CD14-positive monocyte (primary cell): ENCODE data around the gene SELENBP1. TPM values are rescaled to one million over a fixed set of nuclear protein-coding genes. Genes with fewer than 3 reads are reported as not detected.
A peak's percentile ranks its signal among the peaks of the same experiment; 100 is the strongest.

Experiments
- DNase-seq, 3 donors: peaks; one replicate each; pipeline ENCODE4 v3.0.0-alpha.2; 2011 to 2022
- H2AFZ ChIP-seq: 2 replicates; pipeline ENCODE4 v1.6.0; 2012; ENCODE audit warnings: mild to moderate bottlenecking, low read depth, low read length, inconsistent platforms; ENCODE audit not compliant: insufficient read depth, poor library complexity, severe bottlenecking
- H3K27ac ChIP-seq, 2 donors: 1 replicate in 1 of 2; 2 replicates in 1 of 2; pipeline ENCODE4 v1.5.1; 2012 to 2013; ENCODE audit warnings: low read length in 2 of 2, control low read depth in 1 of 2, inconsistent platforms in 1 of 2, low read depth in 1 of 2, mild to moderate bottlenecking in 1 of 2
- H3K27me3 ChIP-seq, 2 donors: one replicate each; pipeline versions ENCODE4 v1.6.0 to v1.6.1; 2011 to 2013; ENCODE audit warnings: low read length in 2 of 2; ENCODE audit not compliant: control insufficient read depth in 2 of 2, insufficient read depth in 2 of 2
- H3K36me3 ChIP-seq, 2 donors: replicated peaks in 1 of 2; 1 replicate in 1 of 2; 2 replicates in 1 of 2; pipeline versions ENCODE4 v1.5.1 to v1.6.1; 2012 to 2013; ENCODE audit warnings: low read length in 2 of 2, control low read depth in 1 of 2, inconsistent platforms in 1 of 2, mild to moderate bottlenecking in 1 of 2; ENCODE audit not compliant: insufficient read depth in 2 of 2, control insufficient read depth in 1 of 2
- H3K4me1 ChIP-seq, 2 donors: 1 replicate in 1 of 2; 2 replicates in 1 of 2; pipeline versions ENCODE4 v1.5.1 to v1.6.1; 2012 to 2013; ENCODE audit warnings: low read length in 2 of 2, control low read depth in 1 of 2, inconsistent platforms in 1 of 2, mild to moderate bottlenecking in 1 of 2, moderate library complexity in 1 of 2; ENCODE audit not compliant: insufficient read depth in 2 of 2, control insufficient read depth in 1 of 2
- H3K4me2 ChIP-seq: replicated peaks from 2 replicates; pipeline ENCODE3; 2012; ENCODE audit warnings: low read length, moderate library complexity, mild to moderate bottlenecking; ENCODE audit not compliant: poor library complexity, severe bottlenecking; ENCODE audit errors: extremely low read depth
- H3K4me3 ChIP-seq, 3 experiments: fragments of 200-600 bp in 1 of 3; sonication (generic) in 1 of 3; replicated peaks in 1 of 3; 1 replicate in 2 of 3; 2 replicates in 1 of 3; pipeline ENCODE4 v1.5.1; 2011 to 2013; ENCODE audit warnings: low read length in 3 of 3, mild to moderate bottlenecking in 3 of 3, control low read depth in 2 of 3, low read depth in 2 of 3, inconsistent platforms in 1 of 3, moderate library complexity in 1 of 3
- H3K79me2 ChIP-seq: 2 replicates; pipeline ENCODE4 v1.6.0; 2012; ENCODE audit warnings: mild to moderate bottlenecking, control low read depth, inconsistent platforms, low read length, moderate library complexity; ENCODE audit not compliant: insufficient read depth
- H3K9ac ChIP-seq: 2 replicates; pipeline ENCODE4 v1.6.0; 2017; ENCODE audit warnings: low read length, mild to moderate bottlenecking; ENCODE audit not compliant: insufficient read depth, poor library complexity, severe bottlenecking
- H3K9me3 ChIP-seq, 2 donors: replicated peaks in 1 of 2; 1 replicate in 1 of 2; 2 replicates in 1 of 2; pipeline versions ENCODE4 v1.5.1 to v1.6.1; 2012 to 2013; ENCODE audit warnings: low read length in 2 of 2, control low read depth in 1 of 2; ENCODE audit not compliant: control insufficient read depth in 1 of 2, insufficient read depth in 1 of 2
- H4K20me1 ChIP-seq: 2 replicates; pipeline ENCODE4 v1.6.0; 2012; ENCODE audit warnings: mild to moderate bottlenecking, low read length, control low read depth, moderate library complexity; ENCODE audit not compliant: insufficient read depth
- H3K27ac Mint-ChIP-seq, 7 donors: one replicate each; pipeline ENCODE4 v1.8.0; 2020; ENCODE audit warnings: mild to moderate bottlenecking in 7 of 7, mixed read lengths in 7 of 7, moderate library complexity in 6 of 7, inconsistent platforms in 2 of 7
- H3K27me3 Mint-ChIP-seq, 3 donors: one replicate each; pipeline ENCODE4 v1.8.0; 2021 to 2022; ENCODE audit warnings: low read depth in 3 of 3, mild to moderate bottlenecking in 3 of 3, mixed read lengths in 3 of 3, moderate library complexity in 3 of 3, inconsistent platforms in 1 of 3
- H3K36me3 Mint-ChIP-seq, 2 donors: one replicate each; pipeline ENCODE4 v1.8.0; 2020; ENCODE audit warnings: mixed read lengths in 2 of 2, inconsistent platforms in 1 of 2, mild to moderate bottlenecking in 1 of 2
- H3K4me1 Mint-ChIP-seq: one replicate; pipeline ENCODE4 v1.8.0; 2020; ENCODE audit warnings: mild to moderate bottlenecking, mixed read lengths
- H3K4me3 Mint-ChIP-seq, 2 donors: one replicate each; pipeline ENCODE4 v1.8.0; 2020; ENCODE audit warnings: mild to moderate bottlenecking in 2 of 2, mixed read lengths in 2 of 2, moderate library complexity in 1 of 2
- H3K9me3 Mint-ChIP-seq, 7 donors: one replicate each; pipeline ENCODE4 v1.8.0; 2020 to 2022; ENCODE audit warnings: mixed read lengths in 7 of 7, mild to moderate bottlenecking in 6 of 7, moderate library complexity in 6 of 7, inconsistent platforms in 2 of 7
- WGBS: methylation state at CpG from one replicate; pipeline ENCODE4 v1.1.5; 2013; ENCODE audit warnings: missing lambda C conversion rate; ENCODE audit not compliant: insufficient coverage; 5-methylcytosine and 5-hydroxymethylcytosine counted together
- intact Hi-C, 2 donors: fragments of 100-400 bp; cut with micrococcal nuclease; formaldehyde crosslinking; loops; one replicate each; pipeline versions ENCODE4 v1.15.0 to v1.15.1; 2023
- polyA minus RNA-seq: library from RNA; depleted of rRNA, polyadenylated mRNA; stranded (reverse); fragments of >200 nt; gene quantifications from 2 replicates; pipeline ENCODE4 v1.2.3, GENCODE V29; 2012
- polyA plus RNA-seq, 3 donors: library from polyadenylated mRNA; depleted of rRNA in 1 of 3; unstranded in 2 of 3; stranded (reverse) in 1 of 3; fragments of 300-500 nt in 2 of 3; fragments of >200 nt in 1 of 3; fragmentation: Illumina TruSeq in 2 of 3; gene quantifications; 1 replicate in 2 of 3; 2 replicates in 1 of 3; pipeline ENCODE4 v1.2.3, GENCODE V29; 2012 to 2021
- total RNA-seq, 12 experiments: library from RNA in 1 of 12; stranded (reverse) in 1 of 12; fragments of 120-200 nt in 1 of 12; gene quantifications; one replicate each; pipeline ENCODE4 v1.2.4 and lab custom pipeline; 2013 to 2026; ENCODE audit warnings: mixed read lengths in 6 of 12, inconsistent platforms in 1 of 12
- TF ChIP-seq, protein P1 (sequence below): fragments of 200-600 bp; IDR thresholded peaks from one replicate; pipeline ENCODE4 v1.8.0; 2022; ENCODE audit warnings: antibody characterized with exemption, mild to moderate bottlenecking

The SELENBP1 gene
- 0.56 TPM for total RNA-seq (2013)
- under 1 TPM in 2 of 3 donors, not detected in 1; 0.61 to 0.79 TPM for polyA plus RNA-seq
- 0.42 and 2.1 TPM in 2 replicates for polyA minus RNA-seq
- 0 to 0.58 (median 0.03) reads per million in 11 experiments for total RNA-seq (lab: John Stamatoyannopoulos, UW)

DNA sequence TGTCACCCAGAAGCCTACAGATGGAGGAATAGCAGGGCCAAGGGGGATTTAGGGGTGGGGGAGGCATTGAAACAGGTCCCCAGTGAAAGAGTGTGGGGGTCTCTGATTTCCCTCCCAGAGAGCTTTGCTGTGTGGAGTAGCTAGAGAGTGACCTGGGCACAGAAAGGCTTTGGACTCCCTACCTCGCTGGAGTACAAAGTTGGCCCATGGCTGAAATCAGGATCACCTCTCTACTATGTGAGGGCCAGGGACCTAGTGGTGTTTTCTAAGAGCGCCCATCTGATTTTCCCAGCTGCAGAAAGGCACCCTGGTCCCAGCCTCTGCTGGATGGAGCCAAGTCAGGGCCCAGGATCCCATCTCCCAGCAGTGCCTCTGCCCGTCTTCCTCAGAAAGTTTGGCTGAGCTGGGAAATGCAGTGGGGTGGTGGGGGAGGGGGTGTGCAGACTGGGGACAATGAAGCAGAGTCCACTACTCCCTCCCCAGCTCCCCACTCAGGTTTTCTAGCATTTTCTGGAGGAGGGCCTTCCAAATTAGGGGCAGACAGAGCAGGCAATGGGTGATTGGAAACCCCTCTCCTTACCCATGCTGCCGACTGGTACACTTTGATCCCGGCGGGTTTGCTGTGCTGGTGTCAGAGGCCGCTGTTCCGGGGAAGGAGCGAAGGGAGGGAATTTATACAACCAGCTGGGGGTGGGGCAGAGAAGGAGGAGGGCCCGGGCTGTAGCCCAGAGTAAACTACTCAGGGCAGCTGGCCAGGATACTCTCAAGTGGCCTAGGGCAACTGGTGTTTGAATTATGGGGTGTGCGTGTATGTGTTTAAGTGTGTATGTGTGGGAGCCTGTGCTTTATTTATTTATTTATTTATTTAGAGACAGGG lies at the start of gene SELENBP1:
Gene SELENBP1, minus strand, starts transcription at position 648 of the 877 bp plus-strand sequence. Its CDS starts 64 bp downstream, at position 584.
- Histone ChIP-seq H3K79me2 (no peaks in the 10 kb centered on the region), H3K27ac (no peak within 1 kb of the TSS), H3K4me3 (peak within 1 kb of the TSS in 1 of 3 experiments; percentile 36), H3K4me2 (peak within 1 kb of the TSS; percentile 13), H2AFZ (peak within 1 kb of the TSS; percentile 50), H3K9me3 (no peaks in the 10 kb centered on the region), H3K27me3 (no peaks in the 10 kb centered on the region), H3K4me1 (peaks cover 22 to 39% of the 10 kb centered on the region in 2 donors), H3K9ac (no peak within 1 kb of the TSS), H3K36me3 (no peaks in the 10 kb centered on the region), H4K20me1 (no peaks in the 10 kb centered on the region)
- H3K9me3 Mint-ChIP-seq: peaks cover 0 to 1% (median 0%) of the 10 kb centered on the region in 7 donors
- DNase-seq: no peak
- TF ChIP-seq, protein P1, sequence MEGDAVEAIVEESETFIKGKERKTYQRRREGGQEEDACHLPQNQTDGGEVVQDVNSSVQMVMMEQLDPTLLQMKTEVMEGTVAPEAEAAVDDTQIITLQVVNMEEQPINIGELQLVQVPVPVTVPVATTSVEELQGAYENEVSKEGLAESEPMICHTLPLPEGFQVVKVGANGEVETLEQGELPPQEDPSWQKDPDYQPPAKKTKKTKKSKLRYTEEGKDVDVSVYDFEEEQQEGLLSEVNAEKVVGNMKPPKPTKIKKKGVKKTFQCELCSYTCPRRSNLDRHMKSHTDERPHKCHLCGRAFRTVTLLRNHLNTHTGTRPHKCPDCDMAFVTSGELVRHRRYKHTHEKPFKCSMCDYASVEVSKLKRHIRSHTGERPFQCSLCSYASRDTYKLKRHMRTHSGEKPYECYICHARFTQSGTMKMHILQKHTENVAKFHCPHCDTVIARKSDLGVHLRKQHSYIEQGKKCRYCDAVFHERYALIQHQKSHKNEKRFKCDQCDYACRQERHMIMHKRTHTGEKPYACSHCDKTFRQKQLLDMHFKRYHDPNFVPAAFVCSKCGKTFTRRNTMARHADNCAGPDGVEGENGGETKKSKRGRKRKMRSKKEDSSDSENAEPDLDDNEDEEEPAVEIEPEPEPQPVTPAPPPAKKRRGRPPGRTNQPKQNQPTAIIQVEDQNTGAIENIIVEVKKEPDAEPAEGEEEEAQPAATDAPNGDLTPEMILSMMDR: no peak
- no peaks in the 10 kb centered on the region for H3K36me3 Mint-ChIP-seq
- WGBS: 92% methylated on average over 4 of the region's 11 CpGs
- H3K4me3 Mint-ChIP-seq: peak within 1 kb of the TSS in 1 of 2 donors; percentile 19
- intact Hi-C loops: no loop called here
- H3K27me3 Mint-ChIP-seq: peaks cover 2 to 3% (median 2%) of the 10 kb centered on the region in 3 donors
- H3K27ac Mint-ChIP-seq: peak within 1 kb of the TSS in 3 of 7 donors; percentile 31 to 85 (median 72)
- H3K4me1 Mint-ChIP-seq: peaks cover 30% of the 10 kb centered on the region

DNA sequence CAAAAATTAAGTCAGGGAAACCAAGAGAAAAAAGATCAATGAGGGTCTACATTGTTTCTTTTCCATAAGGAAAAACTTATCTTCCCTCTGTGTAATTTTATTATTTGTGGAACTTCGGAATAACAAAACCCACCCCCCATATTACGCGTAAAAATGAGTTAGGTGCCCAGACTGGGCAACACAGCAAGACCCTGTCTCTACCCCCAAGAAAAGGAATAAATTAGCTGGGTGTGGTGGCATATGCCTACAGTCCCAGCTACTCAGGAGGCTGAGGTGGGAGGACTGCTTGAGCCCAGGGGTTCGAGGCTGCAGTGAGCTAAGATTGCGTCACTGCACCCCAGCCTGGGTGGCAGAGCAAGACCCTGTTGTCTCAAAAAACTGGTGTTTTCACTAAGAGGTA lies 47.3 kb upstream of the SELENBP1 start:
- Histone ChIP-seq H3K9me3 (no peaks in the 10 kb centered on the region), H3K36me3 (peaks cover 81 to 95% of the 10 kb centered on the region in 2 donors), H2AFZ (no peak overlapping the region), H3K4me2 (no peak overlapping the region), H3K27me3 (no peaks in the 10 kb centered on the region), H3K4me1 (no peaks in the 10 kb centered on the region), H3K9ac (no peak overlapping the region), H4K20me1 (no peaks in the 10 kb centered on the region), H3K4me3 (no peak overlapping the region), H3K79me2 (no peaks in the 10 kb centered on the region), H3K27ac (no peak overlapping the region)
- H3K27ac Mint-ChIP-seq: peak overlapping the region in 1 of 7 donors; percentile 37
- H3K36me3 Mint-ChIP-seq: peaks cover 64 to 92% of the 10 kb centered on the region in 2 donors
- H3K27me3 Mint-ChIP-seq: peaks cover 0 to 1% (median 0%) of the 10 kb centered on the region in 3 donors
- H3K9me3 Mint-ChIP-seq: peaks cover 0 to 2% (median 0%) of the 10 kb centered on the region in 7 donors
- TF ChIP-seq, protein P1: no peak
- intact Hi-C loops: no loop called here
- H3K4me3 Mint-ChIP-seq: no peak overlapping the region
- H3K4me1 Mint-ChIP-seq: no peaks in the 10 kb centered on the region
- 92% methylated on average over 2 of the region's 5 CpGs for WGBS
- no peak for DNase-seq
